ENCODE results near the gene TAF3.

The TAF3 gene

GRCh38 chr10:8053446-8054243 lies 235.3 kb downstream of the TAF3 start (continued):
- TF ChIP-seq ZNF324 (tag by site-specific recombination; IDR thresholded peaks at IDR 0.05) (0 out of 2 replicates have a peak, but pooled peaks have one; percentile 38), ZNF148 (tag by site-specific recombination; IDR thresholded peaks at IDR 0.05; ENCODE audit: borderline replicate concordance) (no peak), ZNF530 (tag by site-specific recombination; IDR thresholded peaks at IDR 0.05; ENCODE audit: low read depth) (no peak), BCL11B (tag by site-specific recombination; IDR thresholded peaks at IDR 0.05; ENCODE audit: low read depth) (no peak), OSR2 (tag by site-specific recombination; IDR thresholded peaks at IDR 0.05) (no peak; the same call in 1 of the 2 replicates), ZNF248 (tag by site-specific recombination; IDR thresholded peaks at IDR 0.05) (no peak), ZNF202 (tag by site-specific recombination; IDR thresholded peaks at IDR 0.05; ENCODE audit: borderline replicate concordance) (no peak), KLF10 (tag by site-specific recombination; IDR thresholded peaks at IDR 0.05) (peak; percentile 89), SP2 (tag by site-specific recombination; IDR thresholded peaks at IDR 0.05) (peak; percentile 75), CTCF (tag by site-specific recombination; IDR thresholded peaks at IDR 0.05) (no peak; the same call in 1 of the 2 replicates), SALL2 (tag by site-specific recombination; IDR thresholded peaks at IDR 0.05; ENCODE audit: borderline replicate concordance) (no peak), KLF1 (tag by site-specific recombination; IDR thresholded peaks at IDR 0.05) (peak; percentile 30), ATF2 (tag by site-specific recombination; IDR thresholded peaks at IDR 0.05; ENCODE audit: low read depth) (no peak), ZNF555 (tag by site-specific recombination; conservative IDR thresholded peaks at IDR 0.05) (no peak), ZNF157 (tag by site-specific recombination; IDR thresholded peaks at IDR 0.05) (no peak), ZFP37 (tag by site-specific recombination; IDR thresholded peaks at IDR 0.05) (peak; percentile 86; the same call in 1 of the 2 replicates), ZNF155 (tag by site-specific recombination; IDR thresholded peaks at IDR 0.05) (no peak), ZNF37A (tag by site-specific recombination; IDR thresholded peaks at IDR 0.05) (no peak), ZXDB (tag by site-specific recombination; IDR thresholded peaks at IDR 0.05) (peak; percentile 57), ZNF302 (tag by site-specific recombination; IDR thresholded peaks at IDR 0.05; ENCODE audit: low read depth) (no peak), ZNF473 (tag by site-specific recombination; IDR thresholded peaks at IDR 0.05) (no peak), ZNF654 (tag by site-specific recombination; IDR thresholded peaks at IDR 0.05; ENCODE audit: low read depth) (peak; percentile 65; the same call in 1 of the 2 replicates), SCRT2 (tag by site-specific recombination; IDR thresholded peaks at IDR 0.05) (peak; percentile 44; the same call in 1 of the 2 replicates), ZSCAN18 (tag by site-specific recombination; IDR thresholded peaks at IDR 0.05) (no peak), ZBTB7A (tag by site-specific recombination; IDR thresholded peaks at IDR 0.05; ENCODE audit: low read depth) (no peak), ZNF701 (tag by site-specific recombination; IDR thresholded peaks at IDR 0.05) (no peak)
- TF ChIP-seq, protein P1, sequence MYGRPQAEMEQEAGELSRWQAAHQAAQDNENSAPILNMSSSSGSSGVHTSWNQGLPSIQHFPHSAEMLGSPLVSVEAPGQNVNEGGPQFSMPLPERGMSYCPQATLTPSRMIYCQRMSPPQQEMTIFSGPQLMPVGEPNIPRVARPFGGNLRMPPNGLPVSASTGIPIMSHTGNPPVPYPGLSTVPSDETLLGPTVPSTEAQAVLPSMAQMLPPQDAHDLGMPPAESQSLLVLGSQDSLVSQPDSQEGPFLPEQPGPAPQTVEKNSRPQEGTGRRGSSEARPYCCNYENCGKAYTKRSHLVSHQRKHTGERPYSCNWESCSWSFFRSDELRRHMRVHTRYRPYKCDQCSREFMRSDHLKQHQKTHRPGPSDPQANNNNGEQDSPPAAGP (tag by site-specific recombination; IDR thresholded peaks at IDR 0.05) = no peak; the same call in 1 of the 2 replicates
- TF ChIP-seq, protein P2, sequence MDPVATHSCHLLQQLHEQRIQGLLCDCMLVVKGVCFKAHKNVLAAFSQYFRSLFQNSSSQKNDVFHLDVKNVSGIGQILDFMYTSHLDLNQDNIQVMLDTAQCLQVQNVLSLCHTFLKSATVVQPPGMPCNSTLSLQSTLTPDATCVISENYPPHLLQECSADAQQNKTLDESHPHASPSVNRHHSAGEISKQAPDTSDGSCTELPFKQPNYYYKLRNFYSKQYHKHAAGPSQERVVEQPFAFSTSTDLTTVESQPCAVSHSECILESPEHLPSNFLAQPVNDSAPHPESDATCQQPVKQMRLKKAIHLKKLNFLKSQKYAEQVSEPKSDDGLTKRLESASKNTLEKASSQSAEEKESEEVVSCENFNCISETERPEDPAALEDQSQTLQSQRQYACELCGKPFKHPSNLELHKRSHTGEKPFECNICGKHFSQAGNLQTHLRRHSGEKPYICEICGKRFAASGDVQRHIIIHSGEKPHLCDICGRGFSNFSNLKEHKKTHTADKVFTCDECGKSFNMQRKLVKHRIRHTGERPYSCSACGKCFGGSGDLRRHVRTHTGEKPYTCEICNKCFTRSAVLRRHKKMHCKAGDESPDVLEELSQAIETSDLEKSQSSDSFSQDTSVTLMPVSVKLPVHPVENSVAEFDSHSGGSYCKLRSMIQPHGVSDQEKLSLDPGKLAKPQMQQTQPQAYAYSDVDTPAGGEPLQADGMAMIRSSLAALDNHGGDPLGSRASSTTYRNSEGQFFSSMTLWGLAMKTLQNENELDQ (tag by site-specific recombination; IDR thresholded peaks at IDR 0.05; ENCODE audit: low read depth) = no peak

All from HEK293 (cell line).